HCT116 (cell line): ENCODE measurements around the gene MAPRE3.

Experiments
- CEBPB ChIP-seq: IDR thresholded peaks from 2 replicates; pipeline ENCODE4 v1.6.1; 2012; ENCODE audit warnings: low read depth
- EZH2 ChIP-seq: fragments of 200-600 bp; sonication (generic); IDR thresholded peaks from 2 replicates; pipeline ENCODE4 v1.6.1; 2017; ENCODE audit warnings: antibody characterized with exemption, mixed run types
- POLR2A ChIP-seq: IDR thresholded peaks from 2 replicates; pipeline ENCODE4 v1.7.0; 2011; ENCODE audit warnings: borderline replicate concordance; ENCODE audit not compliant: insufficient read depth, insufficient read length; ENCODE audit errors: extremely low read depth
- POLR2AphosphoS5 ChIP-seq: IDR thresholded peaks from 2 replicates; pipeline ENCODE4 v1.6.1; 2011; ENCODE audit warnings: mild to moderate bottlenecking, low read depth, low read length, moderate library complexity
- RAD21 ChIP-seq: IDR thresholded peaks from 2 replicates; pipeline ENCODE4 v1.6.1; 2012; ENCODE audit warnings: low read depth, mild to moderate bottlenecking
- SIN3A ChIP-seq: IDR thresholded peaks from 2 replicates; pipeline ENCODE4 v1.6.1; 2012; ENCODE audit warnings: low read depth
- TCF7L2 ChIP-seq: IDR thresholded peaks from 2 replicates; pipeline ENCODE4 v1.7.0; 2011; ENCODE audit warnings: borderline replicate concordance, inconsistent platforms; ENCODE audit not compliant: insufficient read depth, insufficient read length; ENCODE audit errors: extremely low read depth
- YY1 ChIP-seq: IDR thresholded peaks from 2 replicates; pipeline ENCODE4 v1.6.1; 2011; ENCODE audit warnings: low read length, low read depth, moderate library complexity, mild to moderate bottlenecking; ENCODE audit not compliant: insufficient replicate concordance; ENCODE audit errors: extremely low read depth
- ZNF274 ChIP-seq: fragments of 200-500 bp; sonication (Bioruptor generic); IDR thresholded peaks from 2 replicates; pipeline ENCODE4 v1.6.1; 2014; ENCODE audit warnings: mild to moderate bottlenecking, low read depth, low read length, inconsistent platforms
- TF ChIP-seq, protein P1 (sequence below), 3 experiments: fragments of 200-600 bp in 1 of 3; sonication (generic) in 1 of 3; IDR thresholded peaks in 2 of 3; conservative IDR thresholded peaks in 1 of 3; 2 replicates each; pipeline ENCODE4 v1.5.1; 2012 to 2017; ENCODE audit warnings: low read depth in 2 of 3, low read length in 2 of 3, antibody characterized with exemption in 1 of 3, borderline replicate concordance in 1 of 3, control low read depth in 1 of 3, mild to moderate bottlenecking in 1 of 3, mixed read lengths in 1 of 3, mixed run types in 1 of 3, moderate library complexity in 1 of 3; ENCODE audit not compliant: insufficient read depth in 1 of 3
- TF ChIP-seq, protein P2 (sequence below): IDR thresholded peaks from 2 replicates; pipeline ENCODE4 v1.6.1; 2012
- TF ChIP-seq, protein P3 (sequence below): IDR thresholded peaks from 2 replicates; pipeline ENCODE4 v1.6.1; 2012; ENCODE audit warnings: low read depth
- TF ChIP-seq, protein P4 (sequence below): IDR thresholded peaks from 2 replicates; pipeline ENCODE4 v1.6.1; 2011; ENCODE audit warnings: mild to moderate bottlenecking, low read length, moderate library complexity; ENCODE audit not compliant: insufficient replicate concordance; ENCODE audit errors: extremely low read depth
- TF ChIP-seq, protein P5 (sequence below): IDR thresholded peaks from 2 replicates; pipeline ENCODE4 v1.6.1; 2012

DNA sequence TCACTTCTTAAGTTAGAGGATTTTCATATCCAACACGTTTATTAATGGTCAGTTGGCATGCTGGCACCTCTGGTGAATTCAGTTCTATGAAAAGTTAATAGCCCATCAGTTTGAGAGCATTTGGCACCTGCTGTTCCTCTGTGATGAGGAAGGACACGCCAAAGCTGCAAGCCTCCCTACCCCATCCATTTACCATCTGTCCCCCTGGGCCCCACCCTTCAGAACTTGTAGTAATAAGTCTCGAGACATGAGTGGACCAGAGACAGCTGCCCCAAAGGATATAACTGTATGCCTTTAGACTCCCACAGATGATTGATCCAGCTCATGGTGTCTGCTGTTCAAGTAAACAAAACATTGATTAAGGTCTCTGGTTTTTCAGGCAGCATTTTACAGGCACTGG lies 94.7 kb downstream of the MAPRE3 start:
- TF ChIP-seq, protein P1, sequence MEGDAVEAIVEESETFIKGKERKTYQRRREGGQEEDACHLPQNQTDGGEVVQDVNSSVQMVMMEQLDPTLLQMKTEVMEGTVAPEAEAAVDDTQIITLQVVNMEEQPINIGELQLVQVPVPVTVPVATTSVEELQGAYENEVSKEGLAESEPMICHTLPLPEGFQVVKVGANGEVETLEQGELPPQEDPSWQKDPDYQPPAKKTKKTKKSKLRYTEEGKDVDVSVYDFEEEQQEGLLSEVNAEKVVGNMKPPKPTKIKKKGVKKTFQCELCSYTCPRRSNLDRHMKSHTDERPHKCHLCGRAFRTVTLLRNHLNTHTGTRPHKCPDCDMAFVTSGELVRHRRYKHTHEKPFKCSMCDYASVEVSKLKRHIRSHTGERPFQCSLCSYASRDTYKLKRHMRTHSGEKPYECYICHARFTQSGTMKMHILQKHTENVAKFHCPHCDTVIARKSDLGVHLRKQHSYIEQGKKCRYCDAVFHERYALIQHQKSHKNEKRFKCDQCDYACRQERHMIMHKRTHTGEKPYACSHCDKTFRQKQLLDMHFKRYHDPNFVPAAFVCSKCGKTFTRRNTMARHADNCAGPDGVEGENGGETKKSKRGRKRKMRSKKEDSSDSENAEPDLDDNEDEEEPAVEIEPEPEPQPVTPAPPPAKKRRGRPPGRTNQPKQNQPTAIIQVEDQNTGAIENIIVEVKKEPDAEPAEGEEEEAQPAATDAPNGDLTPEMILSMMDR (IDR thresholded peaks at IDR 0.05 in 2 of 3, conservative IDR thresholded peaks at IDR 0.05 in 1 of 3; ENCODE audit: borderline replicate concordance in 1 of 3, insufficient read depth in 1 of 3, low read depth in 2 of 3, low read length in 2 of 3), result no peak
- TF ChIP-seq YY1 (no peak), EZH2 (no peak), POLR2A (no peak), SIN3A (no peak), POLR2AphosphoS5 (no peak), RAD21 (no peak), TCF7L2 (no peak), CEBPB (no peak), ZNF274 (no peak)
- TF ChIP-seq, protein P2, sequence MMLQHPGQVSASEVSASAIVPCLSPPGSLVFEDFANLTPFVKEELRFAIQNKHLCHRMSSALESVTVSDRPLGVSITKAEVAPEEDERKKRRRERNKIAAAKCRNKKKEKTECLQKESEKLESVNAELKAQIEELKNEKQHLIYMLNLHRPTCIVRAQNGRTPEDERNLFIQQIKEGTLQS, result no peak
- TF ChIP-seq, protein P3, sequence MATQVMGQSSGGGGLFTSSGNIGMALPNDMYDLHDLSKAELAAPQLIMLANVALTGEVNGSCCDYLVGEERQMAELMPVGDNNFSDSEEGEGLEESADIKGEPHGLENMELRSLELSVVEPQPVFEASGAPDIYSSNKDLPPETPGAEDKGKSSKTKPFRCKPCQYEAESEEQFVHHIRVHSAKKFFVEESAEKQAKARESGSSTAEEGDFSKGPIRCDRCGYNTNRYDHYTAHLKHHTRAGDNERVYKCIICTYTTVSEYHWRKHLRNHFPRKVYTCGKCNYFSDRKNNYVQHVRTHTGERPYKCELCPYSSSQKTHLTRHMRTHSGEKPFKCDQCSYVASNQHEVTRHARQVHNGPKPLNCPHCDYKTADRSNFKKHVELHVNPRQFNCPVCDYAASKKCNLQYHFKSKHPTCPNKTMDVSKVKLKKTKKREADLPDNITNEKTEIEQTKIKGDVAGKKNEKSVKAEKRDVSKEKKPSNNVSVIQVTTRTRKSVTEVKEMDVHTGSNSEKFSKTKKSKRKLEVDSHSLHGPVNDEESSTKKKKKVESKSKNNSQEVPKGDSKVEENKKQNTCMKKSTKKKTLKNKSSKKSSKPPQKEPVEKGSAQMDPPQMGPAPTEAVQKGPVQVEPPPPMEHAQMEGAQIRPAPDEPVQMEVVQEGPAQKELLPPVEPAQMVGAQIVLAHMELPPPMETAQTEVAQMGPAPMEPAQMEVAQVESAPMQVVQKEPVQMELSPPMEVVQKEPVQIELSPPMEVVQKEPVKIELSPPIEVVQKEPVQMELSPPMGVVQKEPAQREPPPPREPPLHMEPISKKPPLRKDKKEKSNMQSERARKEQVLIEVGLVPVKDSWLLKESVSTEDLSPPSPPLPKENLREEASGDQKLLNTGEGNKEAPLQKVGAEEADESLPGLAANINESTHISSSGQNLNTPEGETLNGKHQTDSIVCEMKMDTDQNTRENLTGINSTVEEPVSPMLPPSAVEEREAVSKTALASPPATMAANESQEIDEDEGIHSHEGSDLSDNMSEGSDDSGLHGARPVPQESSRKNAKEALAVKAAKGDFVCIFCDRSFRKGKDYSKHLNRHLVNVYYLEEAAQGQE, result no peak
- TF ChIP-seq, protein P4, sequence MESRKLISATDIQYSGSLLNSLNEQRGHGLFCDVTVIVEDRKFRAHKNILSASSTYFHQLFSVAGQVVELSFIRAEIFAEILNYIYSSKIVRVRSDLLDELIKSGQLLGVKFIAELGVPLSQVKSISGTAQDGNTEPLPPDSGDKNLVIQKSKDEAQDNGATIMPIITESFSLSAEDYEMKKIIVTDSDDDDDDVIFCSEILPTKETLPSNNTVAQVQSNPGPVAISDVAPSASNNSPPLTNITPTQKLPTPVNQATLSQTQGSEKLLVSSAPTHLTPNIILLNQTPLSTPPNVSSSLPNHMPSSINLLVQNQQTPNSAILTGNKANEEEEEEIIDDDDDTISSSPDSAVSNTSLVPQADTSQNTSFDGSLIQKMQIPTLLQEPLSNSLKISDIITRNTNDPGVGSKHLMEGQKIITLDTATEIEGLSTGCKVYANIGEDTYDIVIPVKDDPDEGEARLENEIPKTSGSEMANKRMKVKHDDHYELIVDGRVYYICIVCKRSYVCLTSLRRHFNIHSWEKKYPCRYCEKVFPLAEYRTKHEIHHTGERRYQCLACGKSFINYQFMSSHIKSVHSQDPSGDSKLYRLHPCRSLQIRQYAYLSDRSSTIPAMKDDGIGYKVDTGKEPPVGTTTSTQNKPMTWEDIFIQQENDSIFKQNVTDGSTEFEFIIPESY, result no peak
- TF ChIP-seq, protein P5, sequence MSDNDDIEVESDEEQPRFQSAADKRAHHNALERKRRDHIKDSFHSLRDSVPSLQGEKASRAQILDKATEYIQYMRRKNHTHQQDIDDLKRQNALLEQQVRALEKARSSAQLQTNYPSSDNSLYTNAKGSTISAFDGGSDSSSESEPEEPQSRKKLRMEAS, result no peak
